ENCODE data around the gene UBE2QL1.
A peak's percentile ranks its signal among the peaks of the same experiment; 100 is the strongest.

UBE2QL1 gene

GRCh38 chr5:6430418-6431028, 18.1 kb upstream of the UBE2QL1 start:
- DNase-seq: no peak

DNA sequence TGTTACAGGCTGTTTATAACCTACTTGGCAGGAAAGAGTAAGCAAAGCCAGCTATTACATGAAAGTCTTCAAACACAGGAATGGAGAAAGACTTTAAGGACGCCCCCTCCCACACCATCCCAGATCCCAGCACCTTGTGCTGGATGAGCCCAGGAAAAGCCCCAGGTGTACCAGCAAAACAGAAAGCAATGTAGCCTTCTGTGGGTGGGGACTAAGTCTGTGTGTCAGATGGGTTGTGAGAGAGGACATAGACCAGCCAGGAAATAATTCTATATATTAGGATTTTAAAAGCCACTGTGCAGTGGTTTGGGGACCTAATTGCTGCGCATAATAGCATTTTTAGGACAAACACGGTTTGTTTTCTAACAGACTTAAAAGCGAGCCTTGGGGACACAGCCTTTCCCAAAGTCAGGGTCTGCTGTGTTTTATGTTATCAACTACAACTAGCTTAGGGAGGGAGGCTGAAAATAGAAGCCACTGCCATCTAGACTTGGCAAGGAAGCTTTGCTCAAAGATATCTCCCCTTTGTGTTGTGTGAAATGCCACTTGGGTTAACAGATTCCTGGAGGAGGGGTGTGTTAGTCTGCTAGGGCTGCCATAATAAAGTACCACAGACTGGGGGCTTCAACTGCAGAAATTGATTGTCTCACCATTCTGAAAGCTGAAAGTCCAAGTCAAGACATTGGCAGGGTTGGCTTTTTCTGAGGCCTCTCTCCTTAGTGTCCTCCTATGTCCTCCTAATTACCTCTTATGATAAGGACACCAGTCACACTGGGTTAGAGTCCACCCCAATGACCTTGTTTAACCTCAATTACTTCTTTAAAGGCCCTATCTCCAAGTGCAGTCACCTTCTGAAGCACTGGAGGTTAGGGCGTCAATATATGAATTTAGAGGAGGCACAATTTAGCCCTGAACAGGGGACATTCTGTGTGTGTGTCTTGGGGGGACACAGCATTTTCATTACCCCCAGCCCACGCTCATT, 17.2 kb upstream of the UBE2QL1 start:
- DNase-seq: no peak

DNA sequence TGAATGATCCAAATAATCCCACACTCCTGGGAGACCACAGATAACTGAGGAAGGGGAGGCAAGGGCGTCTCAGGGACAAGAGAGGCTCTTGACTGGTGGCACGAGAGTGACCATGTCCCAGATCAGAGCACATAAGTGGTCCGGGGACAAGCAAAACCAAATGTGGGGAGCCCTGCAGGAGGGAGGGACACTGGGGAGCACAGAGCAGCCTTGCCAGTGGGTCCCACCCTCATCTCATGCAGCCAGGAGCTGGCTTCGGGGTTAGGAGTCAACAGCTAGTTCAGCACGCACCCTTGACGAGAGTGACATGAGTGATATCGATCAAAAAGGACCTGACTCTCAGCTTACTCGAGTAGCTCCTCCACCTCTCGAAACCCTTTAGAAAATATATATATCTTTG, 16.5 kb upstream of the UBE2QL1 start:
- no peak for DNase-seq

DNA sequence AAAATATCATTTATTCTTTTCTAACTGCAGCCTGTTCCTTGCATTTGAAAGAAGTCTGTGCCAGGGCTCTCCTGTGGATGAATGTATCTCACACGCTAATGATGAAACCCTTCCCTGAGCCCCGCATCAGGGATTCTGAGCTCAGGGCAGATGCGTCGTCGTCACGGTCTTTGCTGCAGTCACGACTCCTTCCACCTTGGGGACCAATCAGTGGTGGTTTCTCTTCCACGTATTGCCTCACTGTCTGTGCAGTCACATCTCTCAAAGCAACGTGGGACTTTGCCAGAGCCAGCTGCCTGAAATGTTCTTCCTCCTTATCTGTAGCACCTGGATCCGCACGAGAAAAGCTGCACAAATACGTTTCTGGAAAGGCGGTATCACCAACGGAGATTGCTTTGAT, 13.9 kb upstream of the UBE2QL1 start:
- no peak for DNase-seq

- peak in 1 of 2 experiments; percentile 26 for DNase-seq
These were observed 13.3 kb upstream of the UBE2QL1 start for GRCh38 chr5:6435356-6435755.

DNA sequence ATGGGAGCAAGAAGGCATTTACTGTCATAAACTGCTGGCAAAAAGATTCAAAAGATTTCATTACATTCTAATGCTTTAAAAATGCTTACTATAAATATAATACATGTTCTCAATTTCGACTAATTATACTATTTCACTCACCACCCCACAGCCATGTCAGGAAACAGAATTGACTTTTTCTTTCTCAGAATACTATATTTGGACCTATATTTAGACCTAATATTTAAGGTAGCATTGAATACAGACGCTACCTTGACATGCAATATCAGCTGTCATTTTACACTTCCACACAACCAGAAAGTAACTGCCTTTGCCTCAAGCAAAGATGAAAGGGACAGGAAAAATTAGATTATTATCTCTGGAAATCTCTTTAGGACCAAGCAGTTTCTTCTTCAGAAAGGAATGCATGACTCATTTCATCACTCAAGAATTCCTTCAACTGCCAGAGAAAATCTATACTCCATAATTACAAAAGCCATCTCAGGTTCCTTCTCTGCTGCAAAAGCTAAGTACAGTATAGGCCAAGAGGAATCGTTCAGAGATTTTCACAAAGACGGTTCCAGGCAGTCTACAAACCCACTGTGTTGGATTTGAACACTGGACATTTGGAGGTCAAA, 11.8 kb upstream of the UBE2QL1 start:
- DNase-seq: no peak

- no peak for DNase-seq
These were observed 8.8 kb upstream of the UBE2QL1 start for GRCh38 chr5:6439588-6440550.

DNA sequence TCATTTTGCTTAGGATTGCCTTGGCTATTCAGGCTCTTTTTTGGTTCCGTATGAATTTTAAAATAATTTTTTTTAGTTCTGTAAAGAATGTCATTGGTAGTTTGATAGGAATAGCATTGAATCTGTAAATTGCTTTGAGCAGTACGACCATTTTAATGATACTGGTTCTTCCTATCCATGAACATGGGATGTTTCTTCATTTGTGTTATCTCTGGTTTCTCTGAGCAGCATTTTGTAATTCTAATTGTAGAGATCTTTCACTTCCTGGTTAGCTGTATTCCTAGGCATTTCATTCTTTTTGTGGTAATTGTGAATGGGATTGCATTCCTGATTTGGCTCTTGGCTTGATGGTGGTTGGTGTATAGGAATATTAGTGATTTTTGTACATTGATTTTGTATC, 6.3 kb upstream of the UBE2QL1 start:
- DNase-seq: no peak

DNA sequence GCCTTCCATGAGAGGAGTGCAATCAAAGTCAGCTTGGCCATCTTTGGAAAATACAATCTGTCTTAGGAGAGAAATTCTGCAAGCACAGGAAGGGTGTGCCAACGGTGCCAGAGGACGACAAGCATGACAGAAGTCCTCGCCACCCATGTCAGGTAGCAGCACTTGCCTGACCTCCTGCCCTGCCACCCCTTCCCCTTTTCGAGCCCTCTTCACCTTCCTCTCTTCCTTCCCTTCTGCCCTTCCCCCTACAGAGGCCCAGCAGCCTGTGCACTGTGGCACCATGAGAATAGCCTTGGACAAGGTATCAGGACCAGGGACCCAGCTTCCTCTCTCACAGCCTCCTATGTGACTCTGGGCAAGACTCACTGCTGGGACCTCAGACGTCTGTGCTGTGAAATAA, 5.3 kb upstream of the UBE2QL1 start:
- no peak for DNase-seq

GRCh38 chr5:6446042-6446441, 2.6 kb upstream of the UBE2QL1 start:
- DNase-seq: no peak

DNA sequence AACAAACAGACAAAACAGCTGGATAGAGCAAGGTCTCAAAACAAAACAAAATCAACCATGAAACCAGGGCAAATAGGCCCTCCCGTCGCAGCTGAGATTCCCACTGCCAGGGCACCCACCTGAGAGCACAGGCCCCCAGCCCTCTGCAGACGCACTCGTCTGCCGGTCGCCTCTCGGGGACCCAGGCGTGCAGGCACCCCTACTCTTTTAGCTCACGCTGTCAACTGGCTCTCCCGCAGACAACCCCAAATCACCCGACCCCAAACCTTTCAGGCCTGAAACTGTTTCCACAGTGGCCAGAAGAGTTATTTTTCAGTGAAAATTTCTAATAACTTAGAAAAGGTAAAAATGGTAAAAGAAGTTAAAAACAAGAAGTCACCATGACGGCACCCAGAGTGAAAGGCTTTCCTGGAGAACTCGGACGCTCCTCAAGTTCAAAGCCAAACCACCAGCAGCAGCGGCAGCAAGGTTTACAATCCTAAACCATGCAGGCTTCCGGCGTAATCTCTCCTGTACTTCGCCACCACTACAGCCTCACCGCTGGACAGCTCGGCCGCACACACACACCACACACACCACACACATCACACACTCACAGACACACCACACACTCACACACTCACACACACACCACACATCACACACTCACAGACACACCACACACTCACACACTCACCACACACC, 1.9 kb upstream of the UBE2QL1 start:
- DNase-seq: no peak

DNA sequence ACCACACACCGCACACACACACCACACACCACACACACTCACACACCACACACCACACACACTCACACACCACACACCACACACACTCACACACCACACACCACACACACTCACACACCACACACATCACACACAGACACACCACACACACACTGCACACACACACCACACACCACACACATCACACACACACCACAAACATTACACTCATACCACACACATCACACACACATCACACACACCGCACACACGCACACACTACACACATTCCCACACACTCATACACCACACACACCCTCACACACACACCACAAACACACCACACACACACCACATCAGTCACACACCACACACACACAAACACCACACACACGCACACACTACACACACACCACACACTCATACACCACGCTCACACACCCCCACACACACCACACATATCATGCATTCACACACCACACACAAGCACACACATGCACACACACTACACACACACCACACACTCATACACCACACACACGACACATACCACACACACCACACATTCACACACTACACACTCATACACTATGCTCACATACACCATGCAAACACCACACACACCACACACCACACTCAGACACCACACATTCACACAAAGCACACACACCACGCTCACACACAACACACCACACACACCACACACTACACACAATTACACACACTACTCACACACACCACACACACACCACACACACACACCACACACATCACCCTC, 1.1 kb upstream of the UBE2QL1 start:
- no peak for DNase-seq

DNA sequence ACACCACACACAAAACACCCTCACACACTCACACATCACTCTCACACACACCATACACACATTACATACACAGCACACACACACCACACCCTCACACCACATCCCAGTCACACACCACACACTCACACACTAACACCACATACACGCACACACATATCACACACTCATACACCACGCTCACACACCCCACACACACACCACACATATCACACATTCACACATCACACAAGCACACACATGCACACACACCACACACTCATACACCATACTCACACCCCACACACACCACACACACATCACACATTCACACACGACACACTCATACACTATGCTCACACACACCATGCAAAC, 543 bp upstream of the UBE2QL1 start:
- no peak for DNase-seq

- DNase-seq: no peak
These were observed 953 bp downstream of the UBE2QL1 start for GRCh38 chr5:6449465-6450158.

DNA sequence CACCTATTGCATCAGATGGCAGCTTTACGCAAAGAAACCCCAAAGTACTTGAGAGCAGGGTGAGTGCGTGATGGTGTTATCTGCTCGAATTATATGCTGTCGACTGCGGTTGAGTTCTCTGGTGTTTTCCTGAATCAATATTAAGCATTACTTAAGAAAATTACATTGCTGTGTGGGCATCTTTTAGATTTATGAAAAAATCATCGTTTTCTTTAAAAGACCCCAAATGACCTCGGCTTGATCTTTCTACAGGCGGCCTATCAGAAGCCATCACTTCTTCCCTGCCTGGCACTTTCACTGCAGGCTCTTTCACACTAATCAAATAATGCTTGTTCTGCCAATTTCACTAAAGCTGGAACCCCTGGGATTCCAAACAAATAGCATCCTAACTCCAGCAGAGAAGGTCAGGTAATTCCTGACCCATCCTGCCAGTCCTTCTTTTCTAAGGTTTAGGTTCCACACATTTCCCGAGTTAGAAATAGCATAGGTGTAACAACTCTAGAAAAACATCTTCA, 1.7 kb downstream of the UBE2QL1 start:
- DNase-seq: no peak

GRCh38 chr5:6452622-6453504, 4.2 kb downstream of the UBE2QL1 start:
- no peak for DNase-seq

GRCh38 chr5:6453937-6454560, 5.4 kb downstream of the UBE2QL1 start:
- DNase-seq: no peak

- no peak for DNase-seq
These were observed 6.0 kb downstream of the UBE2QL1 start for GRCh38 chr5:6454628-6455053.
